H4 (cell line): ENCODE measurements around the gene NAP1L1. TPM values are rescaled to one million over a fixed set of nuclear protein-coding genes. Genes with fewer than 3 reads are reported as not detected.

Experiments used
- DNase-seq: peaks from one replicate; pipeline ENCODE4 v3.0.0-alpha.2; 2015; ENCODE audit warnings: low spot score
- total RNA-seq: library from RNA; depleted of rRNA; stranded (reverse); fragments of >200 nt; shearing (Covaris generic); gene quantifications from 2 replicates; pipeline ENCODE4 v1.2.3, GENCODE V29; 2014

Gene NAP1L1
- total RNA-seq, 1 experiment from 2014 or later: 299 TPM

- DNase-seq: peak; percentile 66
Measured at GRCh38 chr12:76084863-76085519, 506 bp upstream of the NAP1L1 start.

GRCh38 chr12:76083246-76083903 lies 1.1 kb downstream of the NAP1L1 start:
- no peak for DNase-seq

- DNase-seq: no peak
Measured at GRCh38 chr12:76081909-76082308, 2.6 kb downstream of the NAP1L1 start.

GRCh38 chr12:76080729-76081415 lies 3.6 kb downstream of the NAP1L1 start:
- DNase-seq: no peak

GRCh38 chr12:76080017-76080728 lies 4.3 kb downstream of the NAP1L1 start:
- peak; percentile 51 for DNase-seq

GRCh38 chr12:76078748-76079147 lies 5.7 kb downstream of the NAP1L1 start:
- DNase-seq: no peak

GRCh38 chr12:76075448-76075847 lies 9.0 kb downstream of the NAP1L1 start:
- DNase-seq: no peak

GRCh38 chr12:76074701-76075336 lies 9.7 kb downstream of the NAP1L1 start:
- DNase-seq: no peak

GRCh38 chr12:76073561-76073960 lies 10.9 kb downstream of the NAP1L1 start:
- no peak for DNase-seq

- DNase-seq: no peak
Measured at GRCh38 chr12:76072568-76072967, 11.9 kb downstream of the NAP1L1 start.

GRCh38 chr12:76069339-76069738 lies 15.1 kb downstream of the NAP1L1 start:
- no peak for DNase-seq

GRCh38 chr12:76065917-76066316 lies 18.6 kb downstream of the NAP1L1 start:
- DNase-seq: no peak

GRCh38 chr12:76064904-76065303 lies 19.6 kb downstream of the NAP1L1 start:
- DNase-seq: no peak

- no peak for DNase-seq
Measured at GRCh38 chr12:76060111-76060510, 24.4 kb downstream of the NAP1L1 start.

GRCh38 chr12:76057326-76057725 lies 27.2 kb downstream of the NAP1L1 start:
- DNase-seq: no peak

GRCh38 chr12:76055393-76055792 lies 29.1 kb downstream of the NAP1L1 start:
- no peak for DNase-seq

- no peak for DNase-seq
Measured at GRCh38 chr12:76049575-76050251, 34.8 kb downstream of the NAP1L1 start.

GRCh38 chr12:76047742-76048141 lies 36.7 kb downstream of the NAP1L1 start:
- DNase-seq: no peak

GRCh38 chr12:76047060-76047459 lies 37.4 kb downstream of the NAP1L1 start:
- no peak for DNase-seq

- no peak for DNase-seq
Measured at GRCh38 chr12:76043377-76043776, 41.1 kb downstream of the NAP1L1 start.

- DNase-seq: no peak
Measured at GRCh38 chr12:76042147-76042546, 42.3 kb downstream of the NAP1L1 start.
